Kidney (tissue), 14 donors: Measurements from ENCODE around the gene CLASP2. TPM values are rescaled to one million over a fixed set of nuclear protein-coding genes. Genes with fewer than 3 reads are reported as not detected.

Experiments used
- DNase-seq, 5 donors: peaks; one replicate each; pipeline ENCODE4 v3.0.0-alpha.2; 2013 to 2020
- FAIRE-seq: peaks from 2 replicates; lab custom pipeline; 2012; peaks lifted over from hg19 to GRCh38; lab: Jason Lieb, UNC
- H3K27ac ChIP-seq, 2 donors: one replicate each; pipeline ENCODE4 v1.7.0; 2013; ENCODE audit warnings: low read depth in 2 of 2, low read length in 2 of 2, inconsistent platforms in 1 of 2
- H3K27me3 ChIP-seq: one replicate; pipeline ENCODE4 v1.7.1; 2013; ENCODE audit warnings: low read length, inconsistent platforms; ENCODE audit not compliant: control insufficient read depth, insufficient read depth
- H3K36me3 ChIP-seq, 3 donors: one replicate each; pipeline versions ENCODE4 v1.7.0 to v1.7.1; 2013; ENCODE audit warnings: low read length in 3 of 3, control low read depth in 1 of 3, inconsistent platforms in 1 of 3; ENCODE audit not compliant: insufficient read depth in 3 of 3, control insufficient read depth in 2 of 3
- H3K4me1 ChIP-seq, 3 donors: one replicate each; pipeline versions ENCODE4 v1.7.0 to v1.7.1; 2013; ENCODE audit warnings: low read length in 3 of 3, inconsistent platforms in 1 of 3, low read depth in 1 of 3; ENCODE audit not compliant: control insufficient read depth in 2 of 3, insufficient read depth in 2 of 3
- H3K4me3 ChIP-seq, 3 donors: one replicate each; pipeline versions ENCODE4 v1.7.0 to v1.8.1; 2013; ENCODE audit warnings: low read length in 3 of 3, control low read depth in 1 of 3, inconsistent platforms in 1 of 3
- H3K9ac ChIP-seq, 3 donors: one replicate each; pipeline versions ENCODE4 v1.7.0 to v1.7.1; 2013; ENCODE audit warnings: low read length in 3 of 3, control low read depth in 1 of 3, inconsistent platforms in 1 of 3
- H3K9me3 ChIP-seq, 3 donors: one replicate each; pipeline versions ENCODE4 v1.7.0 to v1.7.1; 2013; ENCODE audit warnings: low read length in 3 of 3, control low read depth in 1 of 3, inconsistent platforms in 1 of 3; ENCODE audit not compliant: control insufficient read depth in 2 of 3, insufficient read depth in 1 of 3
- CTCF ChIP-seq: IDR thresholded peaks from 3 replicates; pipeline ENCODE4 v1.5.1; 2012; ENCODE audit warnings: mild to moderate bottlenecking, moderate library complexity, borderline replicate concordance; ENCODE audit not compliant: insufficient read depth; ENCODE audit errors: extremely low read depth
- intact Hi-C: fragments of 100-400 bp; cut with DNase I; formaldehyde crosslinking; loops from one replicate; pipeline ENCODE4 v1.11.1; 2022
- polyA plus RNA-seq: library from polyadenylated mRNA; stranded (reverse); fragments of 350-450 nt; fragmentation: Illumina TruSeq; extraction: RNeasy Lipid Tissue Mini Kit (QIAGEN cat#74804); gene quantifications from one replicate; pipeline ENCODE4 v1.2.3, GENCODE V29; 2014; ENCODE audit warnings: low read depth, low replicate concordance; ENCODE audit not compliant: insufficient read depth
- total RNA-seq: library from RNA; stranded (reverse); fragmentation: NEBNext Ultra II Directional; extraction: Animal tissue kit (Norgen Biotek cat#: 25700); gene quantifications from one replicate; pipeline ENCODE4 v1.2.1, GENCODE V29; 2021
- donor health status: control.
- donor health status: control.
- donor health status: control.
- donor health status: control.
- donor health status: control.
- donor health status: DM: yes; HTN: yes; CAD: no.
- donor health status: Normal renal cell carcinoma (clear cell type).

Gene CLASP2
- total and polyA plus RNA-seq, 2 donors from 2014 or later: 8.8 to 58.5 TPM

- FAIRE-seq: no peak
- H3K36me3 ChIP-seq: peaks cover 2 to 21% (median 2%) of the 10 kb centered on the region in 3 donors
- no peak overlapping the region for H3K27ac ChIP-seq
Measured at GRCh38 chr3:33575311-33575710, 142.7 kb downstream of the CLASP2 start.

DNA sequence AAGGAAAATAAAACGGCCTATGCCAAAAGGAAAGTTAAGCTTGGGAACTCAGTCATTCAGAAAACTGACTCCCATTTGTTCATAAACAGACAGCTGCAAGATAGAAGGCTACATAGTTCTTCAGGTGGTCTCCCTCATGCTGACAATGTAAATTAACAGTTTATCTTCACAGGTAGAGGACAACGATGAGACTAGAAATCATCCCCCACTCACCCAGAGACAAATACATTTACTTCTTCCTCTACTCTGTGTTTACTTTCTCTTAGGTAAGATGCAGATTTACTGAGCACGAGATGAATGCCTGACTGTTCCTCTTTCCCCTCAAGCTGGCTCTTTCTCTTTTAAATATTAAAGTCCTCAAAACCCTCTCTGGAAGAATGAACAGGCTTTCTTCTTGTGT lies 160.2 kb downstream of the CLASP2 start:
- FAIRE-seq (no peak), DNase-seq (no peak)
- TF ChIP-seq CTCF: no peak
- Histone ChIP-seq H3K4me3 (no peak overlapping the region), H3K27ac (no peak overlapping the region), H3K27me3 (no peaks in the 10 kb centered on the region), H3K9ac (no peak overlapping the region), H3K4me1 (no peaks in the 10 kb centered on the region), H3K9me3 (no peaks in the 10 kb centered on the region), H3K36me3 (peaks cover under 1 to 5% (median 5%) of the 10 kb centered on the region in 3 donors)
- intact Hi-C loops: no loop called here

More at GRCh38 chr3:33575311-33575710, 142.7 kb downstream of the CLASP2 start:
- intact Hi-C loops: no loop called here
- H3K27me3 ChIP-seq: no peaks in the 10 kb centered on the region
- TF ChIP-seq CTCF: no peak
- H3K4me3 ChIP-seq: no peak overlapping the region
- H3K4me1 ChIP-seq: peaks cover 0 to 5% (median 0%) of the 10 kb centered on the region in 3 donors
- DNase-seq: no peak
- no peaks in the 10 kb centered on the region for H3K9me3 ChIP-seq
- H3K9ac ChIP-seq: no peak overlapping the region

GRCh38 chr3:33557279-33557678 lies 160.8 kb downstream of the CLASP2 start:
- no peak overlapping the region for H3K27ac ChIP-seq
- no peak for FAIRE-seq
- intact Hi-C loops: no loop called here
- no peak for TF ChIP-seq CTCF
- no peak overlapping the region for H3K9ac ChIP-seq
- no peaks in the 10 kb centered on the region for H3K27me3 ChIP-seq
- H3K4me3 ChIP-seq: no peak overlapping the region
- H3K9me3 ChIP-seq: no peaks in the 10 kb centered on the region
- no peaks in the 10 kb centered on the region for H3K4me1 ChIP-seq
- DNase-seq: no peak
- H3K36me3 ChIP-seq: peaks cover 4 to 5% (median 5%) of the 10 kb centered on the region in 3 donors

DNA sequence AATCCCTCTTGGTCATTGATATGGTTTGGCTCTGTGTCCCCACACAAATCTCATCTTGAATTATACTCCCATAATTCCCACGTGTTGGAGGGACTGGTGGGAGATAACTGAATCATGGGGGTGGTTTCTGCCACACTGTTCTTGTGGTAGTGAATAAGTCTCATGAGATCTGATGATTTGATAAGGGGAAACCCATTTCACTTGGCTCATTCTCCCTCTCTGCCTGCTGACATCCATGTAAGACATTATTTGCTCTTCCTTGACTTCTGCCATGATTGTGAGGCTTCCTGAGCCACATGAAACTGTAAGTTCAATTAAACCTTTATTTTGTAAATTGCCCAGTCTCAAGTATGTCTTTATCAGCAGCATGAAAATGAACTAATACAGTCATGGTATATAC lies 171.0 kb downstream of the CLASP2 start:
- Histone ChIP-seq H3K27me3 (no peaks in the 10 kb centered on the region), H3K36me3 (peaks cover 2 to 13% (median 3%) of the 10 kb centered on the region in 3 donors), H3K27ac (no peak overlapping the region), H3K9me3 (no peaks in the 10 kb centered on the region), H3K4me3 (no peak overlapping the region), H3K4me1 (no peaks in the 10 kb centered on the region), H3K9ac (no peak overlapping the region)
- intact Hi-C loops: no loop called here
- no peak for TF ChIP-seq CTCF
- FAIRE-seq (no peak), DNase-seq (no peak)
